Measurements from ENCODE around the gene ATF6.

Gene ATF6

DNA sequence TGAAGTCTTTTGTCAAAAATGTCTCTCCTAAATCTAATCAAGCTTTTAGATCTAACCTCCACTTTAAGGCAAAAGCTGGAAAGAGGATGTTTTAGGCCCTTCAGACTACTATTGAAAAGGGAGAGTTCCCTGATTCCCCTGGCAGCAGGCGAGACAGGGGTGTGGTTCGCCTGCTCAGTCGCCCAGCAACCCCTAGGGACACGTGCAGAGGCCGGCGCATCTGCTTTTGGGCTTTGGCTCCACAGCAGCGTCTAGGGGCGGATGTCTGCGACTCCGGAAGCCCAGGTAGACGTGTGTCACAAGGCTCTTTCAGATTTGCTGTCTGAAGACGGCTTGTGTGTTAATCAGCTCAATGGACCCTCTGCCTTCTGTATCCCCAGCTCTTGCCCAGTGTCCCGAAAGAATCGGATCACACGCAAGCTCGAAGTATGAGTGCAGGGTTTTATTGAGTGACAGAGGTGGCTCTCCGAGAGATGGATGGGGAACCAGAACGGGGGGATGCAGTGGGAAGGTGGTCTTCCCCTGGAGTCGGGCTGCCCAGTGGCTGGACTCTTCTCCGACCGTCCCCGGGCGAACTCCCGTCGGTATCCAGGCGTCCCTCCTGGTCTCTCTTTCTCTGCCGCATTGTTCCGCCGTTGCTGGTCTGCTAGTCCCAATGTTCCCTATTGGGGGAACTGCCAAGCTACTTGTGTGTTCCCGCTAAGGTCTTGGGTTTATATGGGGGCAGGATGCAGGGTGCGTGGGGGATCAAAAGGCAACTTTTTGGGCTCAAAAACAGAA is 212.1 kb downstream of the ATF6 start:
- no peak for DNase-seq

DNA sequence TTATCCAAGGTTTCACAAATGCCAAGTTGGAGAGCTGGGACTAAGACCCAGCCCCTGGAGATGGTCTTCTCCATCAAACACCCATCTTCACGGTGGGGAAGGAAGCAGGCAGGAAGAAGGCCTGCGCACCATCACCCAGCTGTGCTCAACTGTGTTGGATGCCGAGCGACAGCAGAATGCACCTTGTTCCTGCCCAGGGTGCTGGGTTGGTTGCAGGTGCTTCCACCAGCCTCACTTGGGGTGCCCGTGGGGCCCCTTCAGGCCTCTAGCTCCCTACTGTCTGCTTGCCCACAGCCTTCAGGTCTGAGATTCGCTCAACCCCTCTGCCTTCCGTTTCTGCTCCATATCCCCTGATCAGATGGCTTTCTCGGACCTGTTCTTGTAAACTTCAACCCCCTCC is 215.0 kb downstream of the ATF6 start:
- no peak for DNase-seq

DNA sequence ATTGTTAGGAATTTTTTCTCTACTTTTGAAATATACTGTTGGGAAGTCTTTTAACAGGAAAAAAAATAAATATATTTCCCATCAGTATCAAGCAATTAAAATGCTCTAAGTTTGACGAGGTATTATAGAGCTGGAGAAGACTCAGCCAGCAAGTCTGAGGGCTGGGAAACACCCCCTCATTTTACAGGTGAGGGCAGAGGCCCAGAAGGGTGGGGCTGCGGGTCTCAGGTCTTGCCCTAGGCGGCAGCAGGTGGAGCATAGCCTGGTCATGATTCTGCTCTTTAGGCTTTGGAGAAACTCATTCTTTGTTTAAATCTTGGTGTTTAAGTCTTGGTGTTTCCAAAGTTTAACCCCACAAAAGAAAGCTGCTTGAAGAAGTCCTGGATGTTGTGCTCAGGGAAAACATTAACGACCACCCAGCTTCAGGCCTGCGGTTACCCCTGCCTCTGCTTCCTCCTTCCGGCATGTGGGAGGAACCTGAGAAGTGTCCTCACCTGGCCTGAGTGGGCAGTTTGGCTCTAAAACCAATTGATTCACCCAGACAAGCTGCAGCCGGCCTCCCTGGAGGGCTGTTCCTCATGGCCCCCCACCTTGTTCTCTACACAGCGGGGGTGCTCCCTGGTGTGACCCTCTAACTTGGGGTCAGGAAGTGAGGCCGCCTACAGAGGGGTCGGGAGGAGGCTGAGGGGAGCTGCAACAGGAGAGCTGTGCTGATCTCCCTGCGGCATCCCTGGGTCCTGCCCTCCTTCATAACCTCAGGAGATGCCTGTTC is 215.8 kb downstream of the ATF6 start:
- no peak for DNase-seq

DNA sequence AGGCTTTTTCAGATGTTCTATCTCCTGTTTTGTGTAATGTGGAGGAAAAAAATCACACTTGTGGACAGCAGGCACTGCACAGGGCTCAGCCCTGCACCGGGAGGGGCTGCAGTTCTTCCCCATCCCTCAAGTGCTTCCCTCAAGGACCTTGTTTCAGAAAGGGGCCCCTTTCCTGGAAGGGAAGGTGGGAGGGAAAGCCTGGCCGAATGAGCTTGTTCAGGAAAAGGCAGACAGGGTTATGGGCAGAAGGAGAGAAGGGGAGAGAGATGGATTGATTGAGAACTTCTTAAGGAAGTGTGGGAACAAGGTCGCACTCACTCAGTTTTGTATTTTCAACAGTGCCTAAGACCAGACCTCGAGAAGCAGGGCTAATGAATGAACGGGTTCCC is 216.4 kb downstream of the ATF6 start:
- no peak for DNase-seq

DNA sequence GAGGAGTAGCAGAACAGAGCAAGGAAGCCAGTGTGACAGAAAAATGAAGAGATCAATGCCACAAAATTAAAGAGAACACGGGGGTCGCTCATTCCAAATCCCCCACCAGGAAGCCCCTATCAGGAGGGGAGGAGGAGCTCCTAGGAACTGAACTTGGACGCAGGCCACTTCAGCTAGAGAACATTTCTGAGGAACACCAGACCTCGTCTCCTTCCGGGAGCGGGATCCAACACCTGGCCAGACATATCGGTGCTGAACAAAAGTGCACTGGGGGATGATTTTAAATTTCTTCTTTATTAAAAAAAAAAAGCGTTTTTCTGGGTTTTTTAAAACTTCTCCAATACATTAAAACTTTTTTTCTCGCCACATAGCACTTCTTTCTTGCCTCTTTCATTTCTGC is 216.8 kb downstream of the ATF6 start:
- DNase-seq, result no peak

DNA sequence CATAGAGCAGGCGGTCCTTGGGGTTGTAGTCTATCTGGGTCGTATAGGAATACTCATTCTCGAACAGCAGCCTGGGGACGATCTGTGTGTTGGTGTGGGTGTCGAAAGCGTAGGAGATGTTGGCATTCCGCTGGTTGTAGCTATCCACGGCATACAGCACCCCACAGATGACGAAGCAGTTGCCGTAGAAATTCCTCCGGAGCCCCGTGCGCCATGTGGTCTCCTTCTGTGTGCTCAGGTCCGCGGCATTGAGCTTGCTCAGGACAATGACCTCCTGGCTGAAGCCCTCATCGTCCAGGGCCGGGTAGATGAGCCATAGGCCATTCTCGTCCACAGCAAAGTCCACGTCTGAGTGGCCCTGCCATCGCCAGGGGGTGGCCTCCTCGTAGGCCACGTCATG is 217.6 kb downstream of the ATF6 start:
- DNase-seq, result no peak

DNA sequence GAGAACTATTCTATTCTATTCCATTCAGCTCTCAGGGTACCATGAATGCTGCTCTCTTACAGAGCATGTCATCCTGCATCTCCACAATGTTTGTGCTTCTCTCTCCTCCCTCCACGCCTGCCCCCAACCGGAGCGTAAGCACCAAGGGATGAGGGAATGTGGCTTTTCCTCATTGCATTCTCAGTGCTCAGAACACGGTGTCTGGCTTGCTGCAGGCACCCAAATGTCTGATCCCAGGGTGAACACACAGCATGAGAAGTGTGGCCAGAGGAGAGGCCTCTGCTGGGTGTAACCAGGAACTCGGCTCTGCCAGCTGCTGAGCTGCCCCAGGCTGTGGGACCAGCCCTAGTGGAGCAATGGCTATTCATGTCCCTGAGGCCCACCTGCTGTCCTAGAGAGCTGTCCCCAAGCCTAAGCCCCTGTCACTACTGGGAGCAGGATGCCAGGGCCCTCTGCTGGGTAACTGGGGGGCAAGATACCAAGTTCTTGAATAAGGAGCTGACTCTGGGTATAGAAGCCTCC is 219.2 kb downstream of the ATF6 start:
- no peak for DNase-seq

DNA sequence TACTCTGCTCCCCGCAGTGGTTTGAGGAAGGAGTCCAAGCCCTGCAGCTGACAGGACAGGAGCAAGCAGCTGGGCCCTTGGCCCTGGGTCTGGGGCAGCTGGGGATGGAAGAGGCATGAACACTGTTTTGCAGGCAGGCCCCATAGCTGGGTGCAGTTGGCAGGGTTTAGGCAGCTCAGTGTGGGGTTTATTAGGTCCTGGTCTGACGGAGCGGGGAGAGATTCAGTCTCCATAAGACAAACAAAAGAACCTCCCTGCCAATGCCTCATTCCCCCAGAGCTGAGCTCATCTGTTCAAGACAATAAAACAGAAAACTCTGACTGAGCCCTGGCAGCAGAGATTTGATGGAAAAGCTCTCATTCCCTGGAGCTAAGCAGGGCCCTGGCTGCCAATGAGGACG is 220.2 kb downstream of the ATF6 start:
- DNase-seq, result no peak

DNA sequence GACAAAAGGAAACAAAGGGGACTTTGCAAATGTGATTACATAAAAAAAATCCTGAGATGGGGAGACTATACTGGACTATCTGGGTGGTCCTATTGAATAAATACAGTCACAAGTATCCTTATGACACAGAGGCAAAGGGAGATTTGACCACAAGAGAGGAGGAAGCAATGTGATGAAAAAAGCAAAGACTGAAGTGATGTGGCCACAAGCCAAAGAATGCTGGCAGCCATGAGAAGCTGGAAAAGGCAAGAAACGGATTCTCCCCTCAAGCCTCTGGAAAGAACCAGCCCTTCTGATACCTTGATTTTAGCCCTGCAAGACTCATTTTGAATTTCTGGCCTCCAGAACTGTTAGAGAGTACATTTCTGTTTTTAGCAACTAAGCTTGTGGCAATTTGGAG is 221.2 kb downstream of the ATF6 start:
- DNase-seq, result no peak

DNA sequence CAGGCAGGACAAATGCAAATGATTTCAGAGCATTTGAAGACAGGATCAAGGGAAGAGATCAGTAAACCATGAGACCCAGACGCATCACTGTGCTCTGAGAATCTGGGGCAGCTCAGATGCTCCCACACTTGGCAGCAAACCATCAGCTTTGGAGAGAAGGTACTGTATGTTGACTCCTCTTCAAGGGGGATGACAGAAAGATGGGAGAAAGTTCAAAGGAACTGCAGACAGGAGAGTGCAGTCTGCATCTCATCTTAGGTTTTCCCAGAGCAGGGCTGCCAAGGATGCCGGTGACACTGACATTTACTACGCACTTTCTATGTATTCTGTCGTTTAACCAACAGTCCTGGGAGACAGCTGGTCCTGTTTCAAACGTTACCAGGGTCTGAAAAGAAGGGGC is 221.8 kb downstream of the ATF6 start:
- no peak for DNase-seq

DNA sequence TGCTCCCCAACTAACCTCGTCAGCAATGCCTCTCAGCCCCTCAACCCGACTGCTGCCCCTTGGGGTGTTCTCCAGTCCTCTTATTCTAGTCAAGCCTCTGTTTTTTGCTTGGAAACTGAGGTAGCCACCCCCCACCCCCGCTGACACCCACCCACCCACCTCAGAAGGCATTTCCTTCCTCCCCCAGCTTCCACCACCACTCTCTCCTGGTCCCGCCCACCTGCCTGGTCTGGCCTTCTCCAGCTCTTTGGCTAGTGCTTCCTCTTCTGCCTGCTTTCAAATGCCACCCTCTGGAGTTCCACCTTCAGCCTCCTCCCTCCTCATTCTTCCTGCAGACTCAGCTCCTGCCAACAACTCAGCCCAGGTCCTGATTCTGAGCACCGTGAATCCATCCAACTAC is 222.3 kb downstream of the ATF6 start:
- no peak for DNase-seq

DNA sequence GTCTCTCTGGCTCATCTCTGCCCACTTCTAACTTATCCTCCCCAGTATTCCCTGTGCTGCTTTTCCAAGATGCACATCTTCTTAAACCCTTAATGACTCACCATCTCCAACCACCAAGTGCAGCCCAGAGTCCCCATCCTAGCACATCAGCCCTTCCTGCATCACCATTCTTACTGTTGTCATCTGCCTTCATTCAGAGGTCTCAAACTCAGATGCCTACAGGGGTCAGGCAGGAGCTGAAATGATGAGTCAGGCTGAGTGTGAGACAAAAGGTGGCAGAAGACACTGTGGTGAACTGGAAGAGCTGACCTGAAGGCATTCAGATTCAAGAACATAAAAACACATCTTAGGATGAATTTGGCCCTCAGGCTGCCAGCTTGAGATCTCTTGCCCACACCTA is 223.0 kb downstream of the ATF6 start:
- DNase-seq, result no peak

DNA sequence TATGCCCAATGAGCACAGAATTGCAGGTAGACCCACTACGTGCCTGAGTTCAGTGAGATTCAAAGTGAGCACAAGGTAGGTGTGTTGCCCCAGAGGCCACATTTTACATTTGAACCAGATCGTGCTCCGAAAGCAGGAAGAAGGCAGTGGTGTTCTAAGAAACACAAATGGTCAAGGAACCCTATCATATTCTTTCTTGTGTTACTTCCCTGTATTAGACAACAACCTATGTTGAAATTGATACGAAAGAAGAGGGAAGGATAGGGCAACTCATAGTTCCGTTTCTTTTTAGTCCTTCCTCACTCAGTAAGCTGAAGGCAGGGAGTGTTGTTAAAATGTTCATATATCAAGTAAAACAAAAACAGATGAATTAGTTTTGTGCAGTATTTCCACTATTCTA is 223.7 kb downstream of the ATF6 start:
- no peak for DNase-seq

DNA sequence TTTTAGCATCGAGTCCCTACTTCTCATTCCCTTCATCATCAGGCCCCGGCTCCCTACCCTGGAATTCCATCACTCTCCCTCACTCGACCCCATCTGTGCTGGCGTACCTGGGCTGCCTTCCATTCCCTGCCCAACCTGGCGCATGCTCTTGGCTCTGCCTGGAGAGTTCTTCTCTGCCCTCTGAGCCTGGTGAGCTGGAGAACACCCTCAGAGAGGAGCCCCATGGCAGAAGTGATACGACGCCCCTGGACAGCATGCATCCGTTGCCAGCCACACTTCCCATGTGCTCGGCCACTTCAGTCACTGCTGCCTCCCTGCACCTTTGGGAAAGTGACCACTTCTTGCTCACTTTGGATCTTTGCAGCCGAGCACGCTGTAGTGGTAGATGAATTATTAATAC is 227.5 kb downstream of the ATF6 start:
- no peak for DNase-seq

DNA sequence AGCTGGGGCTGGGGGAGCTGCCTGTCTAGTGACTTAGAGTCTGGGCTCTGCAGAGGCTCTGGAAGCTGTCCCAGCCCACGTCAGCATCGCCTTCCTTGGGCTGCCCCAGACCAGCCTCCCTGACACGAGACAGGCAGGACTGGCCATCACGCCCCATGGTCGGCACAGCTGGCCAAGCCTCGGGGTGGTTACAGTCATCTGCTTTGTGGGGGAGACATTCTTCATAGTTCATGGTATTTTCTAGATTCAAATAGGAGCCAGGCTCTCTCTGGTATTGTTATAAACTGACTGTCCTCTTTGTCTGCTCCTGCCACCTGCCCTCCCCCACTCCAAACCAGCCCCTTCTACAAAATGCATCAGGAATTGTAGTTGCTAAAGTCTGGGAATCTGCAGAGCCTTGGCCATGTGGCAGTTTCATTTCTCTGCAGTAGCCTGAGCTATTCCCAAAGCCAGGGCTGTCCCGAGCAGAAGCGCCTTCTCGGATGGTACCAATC is 228.1 kb downstream of the ATF6 start:
- no peak for DNase-seq

DNA sequence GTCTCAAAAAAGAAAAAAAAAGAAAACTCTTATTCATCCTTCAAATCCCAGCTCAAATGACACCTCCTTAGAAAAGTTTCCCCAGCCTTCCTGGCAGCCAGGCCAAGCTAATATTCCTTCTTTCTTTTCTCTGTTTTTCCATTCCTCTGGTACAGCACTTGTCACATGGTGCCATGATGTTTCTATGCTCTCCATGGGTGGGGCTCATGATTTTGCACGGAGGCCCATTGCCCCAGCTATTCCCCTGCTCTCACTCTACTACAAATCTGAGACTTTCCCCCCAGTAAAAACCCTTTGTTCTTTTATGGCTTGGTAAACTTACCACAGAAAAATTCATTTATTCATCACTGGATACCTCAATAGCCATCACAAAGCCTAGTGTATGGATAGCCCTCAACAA is 231.0 kb downstream of the ATF6 start:
- no peak for DNase-seq

DNA sequence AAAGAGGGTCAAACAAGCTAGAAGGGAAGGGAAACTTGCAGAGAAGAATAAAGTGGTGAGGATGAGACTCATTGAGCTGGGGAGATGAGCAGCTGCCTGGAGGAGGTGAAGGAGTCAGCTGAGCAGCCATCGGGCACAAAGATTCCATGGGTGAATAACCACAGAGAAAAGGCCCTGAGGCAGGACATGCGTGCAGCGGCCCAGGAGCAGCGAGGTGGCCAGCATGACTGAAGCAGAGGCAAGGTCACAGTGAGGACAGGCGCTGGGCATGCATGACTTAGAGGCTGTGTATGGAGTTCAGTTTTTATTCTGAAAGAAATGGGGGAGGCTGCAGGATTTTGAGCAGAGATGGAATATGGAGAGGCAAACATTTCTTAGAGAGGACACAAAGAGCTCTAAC is 232.7 kb downstream of the ATF6 start:
- no peak for DNase-seq

DNA sequence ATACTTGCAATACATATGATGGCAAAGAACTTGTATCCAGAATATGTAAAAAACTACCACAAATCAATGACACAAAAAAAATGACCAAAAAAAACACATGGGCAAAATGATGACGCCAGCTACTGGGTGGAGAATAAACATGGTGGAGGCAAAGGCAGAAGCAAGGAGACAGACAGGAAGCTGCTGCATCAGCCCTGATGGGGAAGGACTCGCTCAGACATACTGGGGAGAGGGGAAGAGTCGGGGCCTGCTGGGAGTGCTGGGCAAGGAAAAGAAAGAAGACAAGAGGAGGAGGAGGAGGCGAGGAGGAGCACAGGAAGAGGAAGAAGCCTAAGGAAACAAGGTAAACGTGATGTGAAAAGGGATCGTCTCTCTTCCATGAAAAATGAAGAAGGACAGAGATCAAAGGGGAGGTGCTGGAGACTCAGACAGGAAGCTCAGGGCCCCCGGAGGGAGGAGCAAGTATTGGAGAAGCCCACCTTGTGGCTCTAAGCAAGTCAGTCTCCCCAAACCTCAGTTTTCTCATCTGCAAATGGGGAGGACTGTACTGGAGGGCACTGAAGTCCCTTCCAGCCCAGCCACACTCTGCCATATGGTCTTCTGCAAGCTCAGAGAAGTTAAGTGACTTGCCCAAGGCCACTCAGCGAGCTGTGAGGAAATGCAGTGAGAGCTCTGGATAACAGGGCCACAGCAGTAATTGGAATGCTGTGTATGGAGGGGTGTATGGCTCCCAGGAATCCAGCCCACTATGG is 233.4 kb downstream of the ATF6 start:
- no peak for DNase-seq

DNA sequence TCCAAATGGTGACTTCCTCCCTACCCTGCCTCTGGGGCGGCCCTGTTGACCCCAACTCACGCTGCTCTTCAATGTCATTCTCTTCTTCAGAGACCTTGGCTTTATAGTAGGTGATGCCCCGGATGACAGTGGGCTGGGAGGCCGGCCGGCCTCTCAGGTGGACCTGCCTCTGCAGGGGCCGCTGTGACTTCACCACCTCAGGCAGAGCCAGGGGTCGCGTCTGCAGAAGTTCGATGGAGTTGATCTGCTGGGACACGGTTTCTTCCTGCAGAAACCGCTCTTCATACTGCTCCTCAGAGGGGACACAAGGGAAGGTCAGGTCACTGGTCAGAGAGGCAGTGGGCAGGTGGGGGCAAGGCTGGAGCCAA is 233.9 kb downstream of the ATF6 start:
- DNase-seq, result no peak

DNA sequence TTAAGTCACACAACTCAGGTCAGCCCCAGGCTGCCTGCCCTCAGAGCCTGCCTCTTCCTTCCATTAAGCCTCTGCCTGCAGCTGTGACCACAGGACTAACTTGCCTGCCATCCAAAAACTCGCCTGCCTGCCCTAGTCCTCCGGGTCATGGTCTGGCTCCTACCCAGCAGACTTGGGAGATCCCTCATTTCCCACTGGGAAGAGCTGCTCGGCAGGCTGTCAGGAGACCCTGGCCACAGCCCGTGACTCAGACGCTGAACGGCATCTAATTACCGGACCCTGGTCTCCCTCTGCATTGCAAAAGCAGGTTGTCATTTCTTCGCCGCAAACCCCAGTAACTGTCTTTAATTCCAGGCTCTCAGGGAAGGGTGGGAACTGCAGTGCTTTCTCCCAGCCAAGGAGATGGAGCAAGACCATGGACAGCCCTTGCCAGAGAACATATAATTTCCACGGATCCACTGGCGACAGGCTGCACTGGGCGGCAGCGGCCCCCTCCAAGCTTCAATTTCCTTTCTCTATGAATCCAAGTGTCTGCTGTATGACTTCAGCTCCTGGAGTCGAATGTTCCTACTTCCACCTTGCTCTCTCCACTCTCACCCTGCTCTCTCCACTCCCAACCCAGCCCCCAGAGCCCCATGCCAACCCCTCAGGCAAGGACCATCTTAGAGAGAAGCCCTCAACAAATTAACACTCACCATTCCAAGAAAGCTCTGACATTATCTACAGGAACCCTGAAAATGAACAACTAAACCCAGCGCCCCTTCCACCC is 237.1 kb downstream of the ATF6 start:
- no peak for DNase-seq

DNA sequence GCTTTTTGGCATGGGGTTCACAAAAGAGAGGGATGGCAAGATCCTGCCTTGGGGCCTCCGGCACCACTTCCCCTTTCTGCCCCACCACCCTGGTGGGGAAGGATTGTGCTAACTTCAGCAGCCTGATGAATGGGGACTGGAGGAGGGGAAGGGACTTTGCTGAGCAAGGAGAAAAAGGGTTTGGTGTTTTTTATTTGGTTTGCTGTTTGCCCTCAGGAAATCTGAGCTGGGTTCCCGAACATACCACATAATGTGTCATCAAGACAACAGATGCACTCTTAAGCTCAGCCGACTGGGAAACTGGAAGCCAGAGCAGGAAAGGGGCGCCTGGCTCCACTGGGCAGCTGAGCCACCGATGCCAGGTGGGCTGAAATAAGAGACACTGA is 237.7 kb downstream of the ATF6 start:
- no peak for DNase-seq

DNA sequence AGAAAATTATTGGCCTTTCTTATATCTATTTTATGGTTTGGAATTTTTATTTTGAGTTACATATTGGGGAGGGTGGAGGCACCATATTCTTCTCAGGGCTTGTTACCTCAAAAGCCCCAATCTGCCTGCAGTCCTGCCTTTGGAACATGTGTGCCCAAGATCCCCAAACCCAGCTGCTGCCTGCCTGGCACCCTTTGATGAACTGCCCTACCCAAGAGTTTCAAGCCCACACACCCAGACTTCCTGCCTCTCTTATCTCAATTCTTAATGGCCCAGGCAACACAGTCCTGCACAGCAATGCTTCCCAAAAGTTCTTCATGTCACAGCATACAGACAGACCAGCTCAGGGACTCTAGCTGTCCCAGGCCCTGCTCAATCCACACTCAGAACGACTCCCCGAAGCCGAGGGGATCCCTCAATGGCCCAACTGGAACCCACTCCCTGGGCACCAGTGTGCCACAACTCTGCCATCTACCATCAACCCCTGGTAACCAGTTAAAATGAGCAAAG is 238.4 kb downstream of the ATF6 start:
- DNase-seq, result no peak

DNA sequence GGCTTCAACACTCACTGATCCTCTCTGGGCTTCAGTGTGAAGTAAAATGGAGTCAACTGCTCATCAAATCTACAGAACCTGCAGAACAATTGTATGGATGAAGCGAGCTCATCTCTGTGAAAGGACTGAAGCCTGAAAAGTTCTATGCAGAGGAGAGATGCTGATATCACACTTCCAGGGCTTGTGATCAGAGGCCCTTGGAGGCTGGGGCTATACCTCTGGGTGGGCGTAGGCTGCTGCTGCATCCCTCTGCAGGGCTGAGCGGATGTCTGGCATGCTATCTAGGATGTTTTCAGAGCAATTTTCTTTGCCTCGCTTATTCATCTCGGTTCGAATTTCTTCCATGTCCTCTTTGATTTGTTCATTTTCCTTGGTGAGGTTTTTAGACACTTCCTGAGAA is 240.0 kb downstream of the ATF6 start:
- no peak for DNase-seq
